ENCODE measurements around the gene SAMD13. TPM values are rescaled to one million over a fixed set of nuclear protein-coding genes. Genes with fewer than 3 reads are reported as not detected.

Gene SAMD13
- total RNA-seq, 1 donor from 2014 or later, result 0.63 TPM

DNA sequence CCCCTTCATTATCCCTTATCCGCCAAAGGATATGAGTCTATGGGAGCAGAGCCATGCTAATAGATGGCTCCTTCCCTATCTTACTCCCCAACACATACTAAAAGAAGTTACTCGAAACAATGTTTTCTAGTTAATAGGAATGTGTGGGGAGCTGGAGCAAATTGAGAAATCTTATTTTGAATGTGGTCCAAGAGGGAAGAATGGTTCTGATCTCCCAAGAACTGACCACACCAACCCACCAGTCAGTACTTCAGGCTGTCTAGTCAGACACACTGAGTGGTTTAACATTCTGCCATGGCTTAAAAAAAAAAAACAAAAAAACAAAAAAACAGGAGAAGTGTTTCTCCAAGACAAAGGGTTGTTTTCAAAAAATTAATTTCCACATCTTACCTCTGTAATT lies 65.3 kb downstream of the SAMD13 start:
- H3K4me3 ChIP-seq (ENCODE audit: low read depth, low read length), result no peak overlapping the region
- TF ChIP-seq, protein P1, sequence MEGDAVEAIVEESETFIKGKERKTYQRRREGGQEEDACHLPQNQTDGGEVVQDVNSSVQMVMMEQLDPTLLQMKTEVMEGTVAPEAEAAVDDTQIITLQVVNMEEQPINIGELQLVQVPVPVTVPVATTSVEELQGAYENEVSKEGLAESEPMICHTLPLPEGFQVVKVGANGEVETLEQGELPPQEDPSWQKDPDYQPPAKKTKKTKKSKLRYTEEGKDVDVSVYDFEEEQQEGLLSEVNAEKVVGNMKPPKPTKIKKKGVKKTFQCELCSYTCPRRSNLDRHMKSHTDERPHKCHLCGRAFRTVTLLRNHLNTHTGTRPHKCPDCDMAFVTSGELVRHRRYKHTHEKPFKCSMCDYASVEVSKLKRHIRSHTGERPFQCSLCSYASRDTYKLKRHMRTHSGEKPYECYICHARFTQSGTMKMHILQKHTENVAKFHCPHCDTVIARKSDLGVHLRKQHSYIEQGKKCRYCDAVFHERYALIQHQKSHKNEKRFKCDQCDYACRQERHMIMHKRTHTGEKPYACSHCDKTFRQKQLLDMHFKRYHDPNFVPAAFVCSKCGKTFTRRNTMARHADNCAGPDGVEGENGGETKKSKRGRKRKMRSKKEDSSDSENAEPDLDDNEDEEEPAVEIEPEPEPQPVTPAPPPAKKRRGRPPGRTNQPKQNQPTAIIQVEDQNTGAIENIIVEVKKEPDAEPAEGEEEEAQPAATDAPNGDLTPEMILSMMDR (conservative IDR thresholded peaks at IDR 0.05; ENCODE audit: low read depth, low read length), result no peak
- DNase-seq (ENCODE audit: low read depth), result no peak

DNA sequence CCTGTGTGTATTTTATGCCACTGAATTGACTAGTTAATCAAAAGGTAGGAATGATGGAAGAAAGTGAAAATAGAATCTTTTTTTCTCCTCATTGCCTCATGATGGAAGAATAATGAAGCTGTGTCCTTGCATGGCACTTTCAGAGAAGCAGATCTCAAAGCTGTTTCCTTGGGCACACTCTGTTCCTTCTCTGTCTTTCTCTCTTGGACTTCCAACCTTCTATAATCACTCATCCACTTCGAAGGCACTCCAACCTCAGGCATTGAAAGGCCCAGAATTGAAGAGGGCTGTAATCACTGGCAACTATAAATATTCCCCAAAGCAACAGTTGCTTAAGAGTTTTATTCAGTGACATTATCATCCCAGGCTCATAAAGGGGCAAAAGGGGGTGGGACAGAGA lies 65.7 kb downstream of the SAMD13 start:
- TF ChIP-seq, protein P1 (conservative IDR thresholded peaks at IDR 0.05; ENCODE audit: low read depth, low read length), result no peak
- DNase-seq (ENCODE audit: low read depth), result no peak
- no peak overlapping the region for H3K4me3 ChIP-seq (ENCODE audit: low read depth, low read length)

DNA sequence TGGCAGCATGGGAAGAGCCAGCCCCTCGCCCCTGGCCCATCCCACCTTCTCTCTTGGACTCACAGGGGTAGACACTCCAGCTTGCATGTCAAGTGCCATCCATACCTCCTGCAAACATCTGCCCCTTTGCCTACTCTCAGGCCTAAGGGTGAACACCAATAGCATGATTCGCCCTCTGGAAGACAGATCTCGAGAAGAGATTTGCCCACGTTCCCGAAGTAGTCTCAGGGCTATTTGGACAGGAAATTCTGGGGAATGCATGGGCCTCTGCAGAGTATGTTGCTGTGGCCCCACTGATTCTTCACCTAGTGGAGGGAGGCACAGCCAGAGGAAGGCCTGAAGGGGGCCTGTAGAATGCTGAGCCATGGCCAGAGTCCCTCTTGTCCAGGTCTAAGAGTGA lies 66.9 kb downstream of the SAMD13 start:
- H3K4me3 ChIP-seq (ENCODE audit: low read depth, low read length), result no peak overlapping the region
- DNase-seq (ENCODE audit: low read depth), result no peak
- TF ChIP-seq, protein P1 (conservative IDR thresholded peaks at IDR 0.05; ENCODE audit: low read depth, low read length), result no peak

DNA sequence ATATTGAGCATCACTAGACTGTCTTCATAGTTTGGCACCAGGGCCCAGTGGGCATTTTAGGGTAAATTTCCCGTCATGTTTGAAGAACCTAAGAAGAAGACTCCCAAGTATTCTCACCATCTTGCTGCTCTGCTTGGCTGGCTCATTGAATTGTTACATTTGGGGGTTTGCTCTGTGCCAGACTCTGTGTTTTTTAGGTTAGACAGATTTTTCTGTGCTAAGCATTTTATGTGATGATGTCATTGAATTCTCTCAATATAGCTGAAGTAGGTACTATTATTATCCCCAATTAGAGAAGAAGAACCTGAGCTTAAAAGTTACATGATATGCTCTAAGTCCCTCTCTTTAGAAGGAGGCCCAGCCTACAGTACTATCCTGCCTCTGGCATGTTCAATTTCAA lies 68.8 kb downstream of the SAMD13 start:
- DNase-seq (ENCODE audit: low read depth), result no peak
- TF ChIP-seq, protein P1 (conservative IDR thresholded peaks at IDR 0.05; ENCODE audit: low read depth, low read length), result no peak
- no peak overlapping the region for H3K4me3 ChIP-seq (ENCODE audit: low read depth, low read length)

DNA sequence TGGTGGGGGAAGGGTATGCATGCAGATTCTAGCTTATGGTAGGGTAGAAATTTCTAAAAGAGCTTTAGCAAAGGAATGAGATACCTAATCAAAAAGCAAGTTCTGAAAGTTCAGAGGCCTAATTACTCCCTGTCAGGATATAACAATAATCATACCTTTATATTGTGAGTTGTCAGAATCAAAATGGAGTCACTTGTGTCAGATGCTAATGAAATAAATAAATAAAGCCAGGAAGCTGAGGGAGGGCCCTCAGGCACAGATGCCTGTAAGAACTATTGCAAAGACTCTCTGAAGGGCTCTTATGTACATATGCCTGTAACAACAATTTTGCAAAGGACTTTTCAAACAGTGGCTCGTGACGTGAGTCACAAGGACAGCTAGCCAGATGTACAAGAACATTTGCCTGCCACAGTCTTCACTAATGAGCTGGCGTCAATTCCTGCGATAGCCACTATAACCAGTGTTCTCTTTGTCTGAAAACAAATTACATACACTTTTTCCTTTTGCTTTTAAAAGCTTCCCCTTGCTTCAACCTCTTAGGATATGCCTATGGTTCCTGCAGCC lies 69.4 kb downstream of the SAMD13 start:
- no peak overlapping the region for H3K4me3 ChIP-seq (ENCODE audit: low read depth, low read length)
- TF ChIP-seq, protein P1 (conservative IDR thresholded peaks at IDR 0.05; ENCODE audit: low read depth, low read length), result no peak
- DNase-seq (ENCODE audit: low read depth), result no peak

DNA sequence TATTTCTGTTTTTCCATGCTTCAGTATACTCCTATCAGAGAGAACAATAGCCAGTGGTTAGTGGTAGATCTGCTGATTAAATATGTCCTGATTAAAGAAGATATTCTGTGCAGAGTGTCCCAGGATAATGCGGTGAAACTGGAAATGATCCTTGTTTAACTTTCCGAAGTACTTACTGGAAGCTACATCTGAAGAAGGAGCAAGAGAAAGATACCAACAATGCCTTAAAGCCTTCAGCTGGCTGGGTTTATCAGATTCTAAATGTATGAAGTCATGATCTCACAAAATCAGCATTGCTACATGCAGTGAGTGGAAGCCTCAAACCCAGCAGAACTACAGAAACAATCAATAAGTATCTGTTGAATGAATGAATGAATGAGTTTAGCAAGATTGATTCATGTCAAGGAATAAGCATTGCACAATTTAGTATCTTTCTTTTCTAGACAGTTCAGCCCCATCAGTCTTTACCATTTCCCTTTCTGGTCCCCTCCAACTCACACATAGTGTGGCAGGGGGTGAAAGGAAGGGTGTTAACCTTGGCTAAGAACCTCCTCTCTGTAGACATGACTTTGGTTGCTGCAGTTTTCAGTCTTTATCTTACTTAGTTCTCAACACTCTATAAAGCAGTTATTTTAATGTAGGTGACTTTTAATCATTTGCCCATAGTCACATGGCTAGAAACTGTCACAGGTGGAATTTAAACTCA lies 72.1 kb downstream of the SAMD13 start:
- no peak overlapping the region for H3K4me3 ChIP-seq (ENCODE audit: low read depth, low read length)
- TF ChIP-seq, protein P1 (conservative IDR thresholded peaks at IDR 0.05; ENCODE audit: low read depth, low read length), result no peak

More for the DNA sequence above, 72.1 kb downstream of the SAMD13 start:
- no peak for DNase-seq (ENCODE audit: low read depth)

Measured in epithelial cell of proximal tubule (primary cell).